K562 (cell line): ENCODE data around the gene SIT1. TPM values are rescaled to one million over a fixed set of nuclear protein-coding genes. Genes with fewer than 3 reads are reported as not detected.

Experiments
- BRCA1 ChIP-seq, 2 experiments: fragments of 450-650 bp in 1 of 2; sonication (generic) in 1 of 2; formaldehyde crosslinking in 1 of 2; IDR thresholded peaks; 2 replicates each; pipeline versions ENCODE4 v1.5.0 to v1.6.1; 2017 to 2020; ENCODE audit warnings: mild to moderate bottlenecking in 1 of 2, missing genetic modification reagents in 1 of 2
- CBX1 ChIP-seq: sonication (generic); IDR thresholded peaks from 2 replicates; pipeline ENCODE4 v1.6.1; 2016; ENCODE audit warnings: antibody characterized with exemption, low read depth, mild to moderate bottlenecking
- CCNT2 ChIP-seq: IDR thresholded peaks from 2 replicates; pipeline ENCODE4 v1.6.1; 2011; ENCODE audit warnings: borderline replicate concordance, low read depth, mild to moderate bottlenecking, moderate library complexity, mixed read lengths, low read length; ENCODE audit not compliant: insufficient read length; ENCODE audit errors: extremely low read depth
- CGGBP1 ChIP-seq: fragments of 250-450 bp; sonication (Bioruptor Pico); IDR thresholded peaks from 2 replicates; pipeline ENCODE4 v1.9.0; 2021; ENCODE audit warnings: mild to moderate bottlenecking
- DNMT1 ChIP-seq: fragments of 450-650 bp; IDR thresholded peaks from 2 replicates; pipeline ENCODE4 v1.6.1; 2016; ENCODE audit warnings: antibody characterized with exemption, mild to moderate bottlenecking
- ELF1 ChIP-seq: fragments of 200-800 bp; sonication (Bioruptor generic); IDR thresholded peaks from 2 replicates; pipeline ENCODE4 v1.6.1; 2016; ENCODE audit warnings: missing genetic modification characterization, missing compliant biosample characterization
- FIP1L1 ChIP-seq: fragments of 200-400 bp; formaldehyde crosslinking; IDR thresholded peaks from 2 replicates; pipeline ENCODE4 v1.6.1; 2018; ENCODE audit warnings: mild to moderate bottlenecking, low read depth, low read length; ENCODE audit not compliant: poor library complexity, severe bottlenecking
- FOXA1 ChIP-seq: fragments of 450-650 bp; IDR thresholded peaks from 2 replicates; pipeline ENCODE4 v1.6.1; 2016; ENCODE audit warnings: mild to moderate bottlenecking, borderline replicate concordance
- HCFC1 ChIP-seq: IDR thresholded peaks from 2 replicates; pipeline ENCODE4 v1.6.1; 2012; ENCODE audit warnings: low read depth, low read length, improper control_type of control experiment
- HDGF ChIP-seq: fragments of 450-650 bp; IDR thresholded peaks from 2 replicates; pipeline ENCODE4 v1.6.1; 2016
- MCM2 ChIP-seq: fragments of 450-650 bp; IDR thresholded peaks from 2 replicates; pipeline ENCODE4 v1.6.1; 2017; ENCODE audit warnings: low read depth, mild to moderate bottlenecking
- MITF ChIP-seq: IDR thresholded peaks from 2 replicates; pipeline ENCODE4 v1.6.1; 2014; ENCODE audit warnings: antibody characterized with exemption
- MXD1 ChIP-seq: fragments of 250-450 bp; sonication (Bioruptor Pico); IDR thresholded peaks from 2 replicates; pipeline ENCODE4 v1.8.0; 2021; ENCODE audit warnings: borderline replicate concordance, mild to moderate bottlenecking, moderate library complexity; ENCODE audit not compliant: poor library complexity, severe bottlenecking
- PHF8 ChIP-seq: fragments of 200-600 bp; sonication (generic); IDR thresholded peaks from 2 replicates; pipeline ENCODE4 v1.6.1; 2012; ENCODE audit warnings: mixed run types, mild to moderate bottlenecking, inconsistent platforms, low read length, moderate library complexity, borderline replicate concordance
- RAD51 ChIP-seq: fragments of 450-650 bp; IDR thresholded peaks from 2 replicates; pipeline ENCODE4 v1.7.1; 2016; ENCODE audit warnings: low read depth, mild to moderate bottlenecking, borderline replicate concordance
- SNRNP70 ChIP-seq: fragments of 200-400 bp; formaldehyde crosslinking; optimal IDR thresholded peaks from 2 replicates; pipeline ENCODE3; 2017; ENCODE audit warnings: low read depth, low read length
- SREBF1 ChIP-seq: fragments of 150-350 bp; IDR thresholded peaks from 2 replicates; pipeline ENCODE4 v1.6.1; 2014; ENCODE audit warnings: antibody characterized with exemption, low read depth, low read length, borderline replicate concordance
- TFAM ChIP-seq: fragments of 250-450 bp; sonication (Bioruptor Pico); conservative IDR thresholded peaks from 2 replicates; pipeline ENCODE4 v1.5.0; 2021; ENCODE audit warnings: mild to moderate bottlenecking, moderate library complexity
- ZNF408 ChIP-seq: fragments of 250-450 bp; sonication (Bioruptor Pico); IDR thresholded peaks from 2 replicates; pipeline ENCODE4 v1.4.0; 2020; ENCODE audit warnings: low read depth, mild to moderate bottlenecking, moderate library complexity
- ZNF551 ChIP-seq: fragments of 250-450 bp; sonication (Bioruptor Pico); IDR thresholded peaks from 2 replicates; pipeline ENCODE4 v1.5.0; 2021; ENCODE audit warnings: mild to moderate bottlenecking, moderate library complexity
- ZSCAN29 ChIP-seq: fragments of 450-650 bp; IDR thresholded peaks from 2 replicates; pipeline ENCODE4 v1.6.1; 2017
- polyA plus RNA-seq, 8 experiments: library from polyadenylated mRNA; depleted of rRNA in 4 of 8; stranded (reverse) in 5 of 8; unstranded in 3 of 8; fragments of >200 nt; fragmentation: Nextera tagmentation in 2 of 8; fragmentation: Illumina TruSeq in 1 of 8; extraction: Ambion mirVana in 2 of 8; extraction: Trizol in 1 of 8; gene quantifications; 2 replicates each; pipeline versions ENCODE4 v1.2.1 to v1.2.3, GENCODE V29; 2011 to 2014; ENCODE audit warnings: inconsistent platforms in 1 of 8, missing spikeins in 1 of 8
- total RNA-seq, 7 experiments: library from RNA; depleted of rRNA in 6 of 7; stranded (reverse); fragments of >200 nt in 6 of 7; fragmentation: Illumina TruSeq in 2 of 7; extraction: Trizol in 2 of 7; gene quantifications; 2 replicates each; pipeline versions ENCODE4 v1.2.1 to v1.2.3, GENCODE V29; 2011 to 2021; ENCODE audit warnings: low replicate concordance in 1 of 7
- TF ChIP-seq, protein P1 (sequence below): fragments of 200-800 bp; sonication (Bioruptor generic); IDR thresholded peaks from 2 replicates; pipeline ENCODE4 v1.6.1; 2017; ENCODE audit warnings: missing genetic modification characterization, missing compliant biosample characterization
- TF ChIP-seq, protein P2 (sequence below): fragments of 450-650 bp; IDR thresholded peaks from 2 replicates; pipeline ENCODE4 v1.6.1; 2016; ENCODE audit warnings: borderline replicate concordance

SIT1 gene
- total and polyA plus RNA-seq, 9 of the 15 experiments (the other 6 are each of a cell fraction or from before 2014, with no cell fraction given) = not detected

GRCh38 chr9:35658137-35658967, 7.6 kb upstream of the SIT1 start, which contains the start of gene CCDC107 (continued):
- TF ChIP-seq FOXA1 = no peak
- no peak for TF ChIP-seq CGGBP1 (CRISPR knock-in tag)
- no peak for TF ChIP-seq ZSCAN29
- TF ChIP-seq, protein P1, sequence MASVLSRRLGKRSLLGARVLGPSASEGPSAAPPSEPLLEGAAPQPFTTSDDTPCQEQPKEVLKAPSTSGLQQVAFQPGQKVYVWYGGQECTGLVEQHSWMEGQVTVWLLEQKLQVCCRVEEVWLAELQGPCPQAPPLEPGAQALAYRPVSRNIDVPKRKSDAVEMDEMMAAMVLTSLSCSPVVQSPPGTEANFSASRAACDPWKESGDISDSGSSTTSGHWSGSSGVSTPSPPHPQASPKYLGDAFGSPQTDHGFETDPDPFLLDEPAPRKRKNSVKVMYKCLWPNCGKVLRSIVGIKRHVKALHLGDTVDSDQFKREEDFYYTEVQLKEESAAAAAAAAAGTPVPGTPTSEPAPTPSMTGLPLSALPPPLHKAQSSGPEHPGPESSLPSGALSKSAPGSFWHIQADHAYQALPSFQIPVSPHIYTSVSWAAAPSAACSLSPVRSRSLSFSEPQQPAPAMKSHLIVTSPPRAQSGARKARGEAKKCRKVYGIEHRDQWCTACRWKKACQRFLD (CRISPR knock-in tag) = no peak
- TF ChIP-seq ZNF408 (CRISPR knock-in tag) = no peak
- TF ChIP-seq, protein P2, sequence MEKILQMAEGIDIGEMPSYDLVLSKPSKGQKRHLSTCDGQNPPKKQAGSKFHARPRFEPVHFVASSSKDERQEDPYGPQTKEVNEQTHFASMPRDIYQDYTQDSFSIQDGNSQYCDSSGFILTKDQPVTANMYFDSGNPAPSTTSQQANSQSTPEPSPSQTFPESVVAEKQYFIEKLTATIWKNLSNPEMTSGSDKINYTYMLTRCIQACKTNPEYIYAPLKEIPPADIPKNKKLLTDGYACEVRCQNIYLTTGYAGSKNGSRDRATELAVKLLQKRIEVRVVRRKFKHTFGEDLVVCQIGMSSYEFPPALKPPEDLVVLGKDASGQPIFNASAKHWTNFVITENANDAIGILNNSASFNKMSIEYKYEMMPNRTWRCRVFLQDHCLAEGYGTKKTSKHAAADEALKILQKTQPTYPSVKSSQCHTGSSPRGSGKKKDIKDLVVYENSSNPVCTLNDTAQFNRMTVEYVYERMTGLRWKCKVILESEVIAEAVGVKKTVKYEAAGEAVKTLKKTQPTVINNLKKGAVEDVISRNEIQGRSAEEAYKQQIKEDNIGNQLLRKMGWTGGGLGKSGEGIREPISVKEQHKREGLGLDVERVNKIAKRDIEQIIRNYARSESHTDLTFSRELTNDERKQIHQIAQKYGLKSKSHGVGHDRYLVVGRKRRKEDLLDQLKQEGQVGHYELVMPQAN = peak; percentile 35; the same call in 1 of the 2 replicates
- no peak for TF ChIP-seq CBX1
- no peak for TF ChIP-seq DNMT1
- TF ChIP-seq MXD1 = no peak
- TF ChIP-seq TFAM (CRISPR knock-in tag) = no peak
- no peak for TF ChIP-seq HCFC1
- no peak for TF ChIP-seq MCM2
- TF ChIP-seq ZNF551 = no peak
- peak; percentile 41 for TF ChIP-seq CCNT2
- no peak for TF ChIP-seq HDGF
- no peak for TF ChIP-seq ELF1 (tag)
- peak; percentile 70 for TF ChIP-seq FIP1L1
- TF ChIP-seq BRCA1 (IDR thresholded peaks at IDR 0.05) = no peak
- 0 out of 2 replicates have a peak, but pooled peaks have one; percentile 60 for TF ChIP-seq BRCA1 (CRISPR knock-in tag; IDR thresholded peaks at IDR 0.05)
- TF ChIP-seq PHF8 = peak; percentile 81; the same call in 1 of the 2 replicates
- no peak for TF ChIP-seq SREBF1
- no peak for TF ChIP-seq RAD51
- TF ChIP-seq MITF = no peak
- no peak for TF ChIP-seq SNRNP70
